Stomach (tissue), 4 donors: ENCODE results near the gene DNM1.

Experiments used
- CTCF ChIP-seq, 7 experiments: fragments of 450-650 bp in 4 of 7; fragments of 200-600 bp in 3 of 7; sonication (generic) in 3 of 7; IDR thresholded peaks; one replicate each; pipeline ENCODE4 v1.5.1; 2016 to 2019; ENCODE audit warnings: antibody characterized with exemption in 7 of 7, control low read depth in 2 of 7, mild to moderate bottlenecking in 1 of 7
- EP300 ChIP-seq: sonication (generic); formaldehyde crosslinking; IDR thresholded peaks from one replicate; pipeline ENCODE4 v1.6.1; 2017; ENCODE audit warnings: antibody characterized with exemption
- POLR2AphosphoS5 ChIP-seq, 3 donors: sonication (generic); formaldehyde crosslinking; IDR thresholded peaks; one replicate each; pipeline ENCODE4 v1.6.1; 2016; ENCODE audit warnings: antibody characterized with exemption in 3 of 3

- TF ChIP-seq EP300 (no peak), CTCF (IDR thresholded peaks at IDR 0.05) (no peak), POLR2AphosphoS5 (IDR thresholded peaks at IDR 0.05) (no peak)
Observed at GRCh38 chr9:128222026-128222425, 18.8 kb downstream of the DNM1 start.
